HepG2 (cell line): Measurements from ENCODE around the gene PHB1. TPM values are rescaled to one million over a fixed set of nuclear protein-coding genes. Genes with fewer than 3 reads are reported as not detected.
A peak's percentile ranks its signal among the peaks of the same experiment; 100 is the strongest.

ENCODE experiments used
- CCDC6 ChIP-seq: sonication (generic); formaldehyde crosslinking; IDR thresholded peaks from 2 replicates; pipeline ENCODE4 v1.8.1; 2022; ENCODE audit warnings: mild to moderate bottlenecking, missing genetic modification reagents, moderate library complexity
- DMAP1 ChIP-seq: IDR thresholded peaks from 2 replicates; pipeline ENCODE4 v1.6.1; 2016
- ETV6 ChIP-seq: sonication (generic); formaldehyde crosslinking; conservative IDR thresholded peaks from 2 replicates; pipeline ENCODE4 v1.4.0; 2020; ENCODE audit warnings: missing genetic modification reagents
- KDM1A ChIP-seq: IDR thresholded peaks from 2 replicates; pipeline ENCODE4 v1.6.1; 2016; ENCODE audit warnings: missing compliant biosample characterization
- KLF15 ChIP-seq: sonication (generic); formaldehyde crosslinking; IDR thresholded peaks from 2 replicates; pipeline ENCODE4 v1.8.1; 2023; ENCODE audit warnings: borderline replicate concordance, mild to moderate bottlenecking, inconsistent platforms, missing genetic modification reagents, mixed read lengths
- NBN ChIP-seq: fragments of 450-650 bp; conservative IDR thresholded peaks from 2 replicates; pipeline ENCODE4 v1.6.1; 2017
- RFX5 ChIP-seq: IDR thresholded peaks from 2 replicates; pipeline ENCODE4 v1.6.1; 2011; ENCODE audit warnings: low read depth, low read length, improper control_type of control experiment
- SIX1 ChIP-seq: sonication (generic); formaldehyde crosslinking; IDR thresholded peaks from 2 replicates; pipeline ENCODE4 v1.4.0; 2020; ENCODE audit warnings: missing genetic modification reagents, borderline replicate concordance
- SP4 ChIP-seq: sonication (generic); formaldehyde crosslinking; IDR thresholded peaks from 2 replicates; pipeline ENCODE4 v1.8.1; 2023; ENCODE audit warnings: mild to moderate bottlenecking, missing genetic modification reagents
- TBX2 ChIP-seq: sonication (generic); formaldehyde crosslinking; IDR thresholded peaks from 2 replicates; pipeline ENCODE4 v1.5.0; 2020; ENCODE audit warnings: missing genetic modification reagents, mild to moderate bottlenecking, borderline replicate concordance
- ZNF10 ChIP-seq: sonication (generic); formaldehyde crosslinking; IDR thresholded peaks from 2 replicates; pipeline ENCODE4 v1.4.0; 2020; ENCODE audit warnings: mild to moderate bottlenecking, low read depth, missing genetic modification reagents, borderline replicate concordance
- ZNF207 ChIP-seq: fragments of 450-650 bp; IDR thresholded peaks from 2 replicates; pipeline ENCODE4 v1.6.1; 2016; ENCODE audit warnings: antibody characterized with exemption, borderline replicate concordance
- ZNF547 ChIP-seq: sonication (generic); formaldehyde crosslinking; IDR thresholded peaks from 2 replicates; pipeline ENCODE4 v1.5.1; 2020; ENCODE audit warnings: mild to moderate bottlenecking, missing genetic modification reagents
- ZNF747 ChIP-seq: sonication (generic); formaldehyde crosslinking; IDR thresholded peaks from 2 replicates; pipeline ENCODE4 v1.8.1; 2023; ENCODE audit warnings: missing genetic modification reagents, mild to moderate bottlenecking, borderline replicate concordance
- ZNF768 ChIP-seq: sonication (generic); formaldehyde crosslinking; IDR thresholded peaks from 2 replicates; pipeline ENCODE4 v1.4.0; 2020; ENCODE audit warnings: missing genetic modification reagents
- ZNF83 ChIP-seq: sonication (generic); formaldehyde crosslinking; IDR thresholded peaks from 2 replicates; pipeline ENCODE4 v1.4.0; 2020; ENCODE audit warnings: missing genetic modification reagents, mild to moderate bottlenecking, borderline replicate concordance
- polyA plus RNA-seq, 8 experiments: library from polyadenylated mRNA; depleted of rRNA in 3 of 8; stranded (reverse) in 7 of 8; unstranded in 1 of 8; fragments of >200 nt; fragmentation: Illumina TruSeq in 4 of 8; extraction: Trizol in 4 of 8; gene quantifications; 2 replicates each; pipeline versions ENCODE4 v1.2.1 to v1.2.3, GENCODE V29; 2011 to 2016; ENCODE audit warnings: low read depth in 4 of 8, missing spikeins in 1 of 8, mixed read lengths in 1 of 8; ENCODE audit not compliant: insufficient read depth in 1 of 8
- total RNA-seq, 5 experiments: library from RNA; depleted of rRNA; stranded (reverse); fragments of >200 nt; fragmentation: Illumina TruSeq; extraction: Trizol; gene quantifications; 2 replicates each; pipeline ENCODE4 v1.2.3, GENCODE V29; 2016; ENCODE audit warnings: low read depth in 1 of 5
- TF ChIP-seq, protein P1 (sequence below): sonication (generic); formaldehyde crosslinking; IDR thresholded peaks from 2 replicates; pipeline ENCODE4 v1.9.0; 2021; ENCODE audit warnings: missing genetic modification reagents, borderline replicate concordance
- TF ChIP-seq, protein P2 (sequence below): sonication (generic); formaldehyde crosslinking; IDR thresholded peaks from 2 replicates; pipeline ENCODE4 v1.4.0; 2020; ENCODE audit warnings: missing genetic modification reagents
- TF ChIP-seq, protein P3 (sequence below): sonication (generic); formaldehyde crosslinking; IDR thresholded peaks from 2 replicates; pipeline ENCODE4 v1.4.0; 2020; ENCODE audit warnings: mild to moderate bottlenecking, missing genetic modification reagents
- TF ChIP-seq, protein P4 (sequence below): sonication (generic); formaldehyde crosslinking; IDR thresholded peaks from 2 replicates; pipeline ENCODE4 v1.4.0; 2020; ENCODE audit warnings: missing genetic modification reagents

PHB1 gene
- total and polyA plus RNA-seq, 2 of the 13 experiments (the other 11 are each of a cell fraction or from before 2014, with no cell fraction given), result 515 to 688 TPM

DNA sequence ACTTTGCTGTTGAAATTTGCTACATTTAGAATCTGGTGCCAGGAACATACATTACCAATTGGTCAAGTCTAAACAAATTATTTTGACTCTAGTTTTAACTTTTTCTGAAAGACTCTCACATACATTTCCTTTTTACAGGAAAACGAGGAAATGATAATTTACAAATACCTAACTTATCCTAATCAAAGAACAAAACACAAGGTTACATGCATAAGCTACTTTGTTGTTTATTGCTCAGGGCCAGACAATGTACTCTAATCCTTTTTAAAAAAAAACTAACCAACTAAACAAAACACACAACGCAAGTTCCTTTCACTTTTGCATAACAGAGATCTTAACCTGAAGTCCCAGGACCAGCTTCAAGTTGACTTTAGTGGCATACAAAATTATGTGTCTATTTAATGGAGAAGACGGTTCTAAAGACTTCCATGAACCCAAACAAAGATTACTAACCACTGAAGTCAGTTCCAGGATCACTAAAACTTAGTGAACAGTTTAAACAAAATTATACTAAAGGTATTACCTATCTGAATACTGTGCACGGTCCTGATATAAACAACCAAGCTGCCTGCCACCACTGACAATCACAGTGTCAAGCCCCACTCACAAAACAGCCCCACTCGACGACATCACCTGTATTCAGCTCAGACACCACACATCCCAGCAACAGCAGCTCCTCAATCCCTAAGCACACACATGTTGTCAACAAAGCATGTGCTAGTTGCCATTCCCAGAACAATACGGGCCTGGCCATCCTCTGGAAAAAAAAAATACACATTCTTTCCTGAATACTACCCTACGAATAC, 54.5 kb downstream of the PHB1 start (continued):
- TF ChIP-seq, protein P1, sequence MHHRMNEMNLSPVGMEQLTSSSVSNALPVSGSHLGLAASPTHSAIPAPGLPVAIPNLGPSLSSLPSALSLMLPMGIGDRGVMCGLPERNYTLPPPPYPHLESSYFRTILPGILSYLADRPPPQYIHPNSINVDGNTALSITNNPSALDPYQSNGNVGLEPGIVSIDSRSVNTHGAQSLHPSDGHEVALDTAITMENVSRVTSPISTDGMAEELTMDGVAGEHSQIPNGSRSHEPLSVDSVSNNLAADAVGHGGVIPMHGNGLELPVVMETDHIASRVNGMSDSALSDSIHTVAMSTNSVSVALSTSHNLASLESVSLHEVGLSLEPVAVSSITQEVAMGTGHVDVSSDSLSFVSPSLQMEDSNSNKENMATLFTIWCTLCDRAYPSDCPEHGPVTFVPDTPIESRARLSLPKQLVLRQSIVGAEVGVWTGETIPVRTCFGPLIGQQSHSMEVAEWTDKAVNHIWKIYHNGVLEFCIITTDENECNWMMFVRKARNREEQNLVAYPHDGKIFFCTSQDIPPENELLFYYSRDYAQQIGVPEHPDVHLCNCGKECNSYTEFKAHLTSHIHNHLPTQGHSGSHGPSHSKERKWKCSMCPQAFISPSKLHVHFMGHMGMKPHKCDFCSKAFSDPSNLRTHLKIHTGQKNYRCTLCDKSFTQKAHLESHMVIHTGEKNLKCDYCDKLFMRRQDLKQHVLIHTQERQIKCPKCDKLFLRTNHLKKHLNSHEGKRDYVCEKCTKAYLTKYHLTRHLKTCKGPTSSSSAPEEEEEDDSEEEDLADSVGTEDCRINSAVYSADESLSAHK (CRISPR knock-in tag), result no peak
- no peak for TF ChIP-seq CCDC6
- TF ChIP-seq KLF15 (CRISPR knock-in tag), result no peak
- 0 out of 2 replicates have a peak, but pooled peaks have one; percentile 9 for TF ChIP-seq DMAP1 (CRISPR knock-in tag)
- TF ChIP-seq TBX2 (CRISPR knock-in tag), result no peak
- no peak for TF ChIP-seq SP4
- no peak for TF ChIP-seq KDM1A (CRISPR knock-in tag)
- TF ChIP-seq, protein P2, sequence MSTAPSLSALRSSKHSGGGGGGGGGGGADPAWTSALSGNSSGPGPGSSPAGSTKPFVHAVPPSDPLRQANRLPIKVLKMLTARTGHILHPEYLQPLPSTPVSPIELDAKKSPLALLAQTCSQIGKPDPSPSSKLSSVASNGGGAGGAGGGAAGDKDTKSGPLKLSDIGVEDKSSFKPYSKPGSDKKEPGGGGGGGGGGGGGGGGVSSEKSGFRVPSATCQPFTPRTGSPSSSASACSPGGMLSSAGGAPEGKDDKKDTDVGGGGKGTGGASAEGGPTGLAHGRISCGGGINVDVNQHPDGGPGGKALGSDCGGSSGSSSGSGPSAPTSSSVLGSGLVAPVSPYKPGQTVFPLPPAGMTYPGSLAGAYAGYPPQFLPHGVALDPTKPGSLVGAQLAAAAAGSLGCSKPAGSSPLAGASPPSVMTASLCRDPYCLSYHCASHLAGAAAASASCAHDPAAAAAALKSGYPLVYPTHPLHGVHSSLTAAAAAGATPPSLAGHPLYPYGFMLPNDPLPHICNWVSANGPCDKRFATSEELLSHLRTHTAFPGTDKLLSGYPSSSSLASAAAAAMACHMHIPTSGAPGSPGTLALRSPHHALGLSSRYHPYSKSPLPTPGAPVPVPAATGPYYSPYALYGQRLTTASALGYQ (CRISPR knock-in tag), result 0 out of 2 replicates have a peak, but pooled peaks have one; percentile 18
- no peak for TF ChIP-seq ZNF207
- TF ChIP-seq SIX1 (CRISPR knock-in tag), result no peak
- TF ChIP-seq RFX5, result no peak
- TF ChIP-seq ZNF768 (CRISPR knock-in tag), result no peak
- TF ChIP-seq, protein P3, sequence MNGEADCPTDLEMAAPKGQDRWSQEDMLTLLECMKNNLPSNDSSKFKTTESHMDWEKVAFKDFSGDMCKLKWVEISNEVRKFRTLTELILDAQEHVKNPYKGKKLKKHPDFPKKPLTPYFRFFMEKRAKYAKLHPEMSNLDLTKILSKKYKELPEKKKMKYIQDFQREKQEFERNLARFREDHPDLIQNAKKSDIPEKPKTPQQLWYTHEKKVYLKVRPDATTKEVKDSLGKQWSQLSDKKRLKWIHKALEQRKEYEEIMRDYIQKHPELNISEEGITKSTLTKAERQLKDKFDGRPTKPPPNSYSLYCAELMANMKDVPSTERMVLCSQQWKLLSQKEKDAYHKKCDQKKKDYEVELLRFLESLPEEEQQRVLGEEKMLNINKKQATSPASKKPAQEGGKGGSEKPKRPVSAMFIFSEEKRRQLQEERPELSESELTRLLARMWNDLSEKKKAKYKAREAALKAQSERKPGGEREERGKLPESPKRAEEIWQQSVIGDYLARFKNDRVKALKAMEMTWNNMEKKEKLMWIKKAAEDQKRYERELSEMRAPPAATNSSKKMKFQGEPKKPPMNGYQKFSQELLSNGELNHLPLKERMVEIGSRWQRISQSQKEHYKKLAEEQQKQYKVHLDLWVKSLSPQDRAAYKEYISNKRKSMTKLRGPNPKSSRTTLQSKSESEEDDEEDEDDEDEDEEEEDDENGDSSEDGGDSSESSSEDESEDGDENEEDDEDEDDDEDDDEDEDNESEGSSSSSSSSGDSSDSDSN (CRISPR knock-in tag), result no peak
- TF ChIP-seq ETV6 (CRISPR knock-in tag), result no peak
- no peak for TF ChIP-seq ZNF747 (CRISPR knock-in tag)
- no peak for TF ChIP-seq ZNF10 (CRISPR knock-in tag)
- TF ChIP-seq NBN, result 0 out of 2 replicates have a peak, but pooled peaks have one; percentile 46
- TF ChIP-seq ZNF547 (CRISPR knock-in tag), result no peak
- TF ChIP-seq, protein P4, sequence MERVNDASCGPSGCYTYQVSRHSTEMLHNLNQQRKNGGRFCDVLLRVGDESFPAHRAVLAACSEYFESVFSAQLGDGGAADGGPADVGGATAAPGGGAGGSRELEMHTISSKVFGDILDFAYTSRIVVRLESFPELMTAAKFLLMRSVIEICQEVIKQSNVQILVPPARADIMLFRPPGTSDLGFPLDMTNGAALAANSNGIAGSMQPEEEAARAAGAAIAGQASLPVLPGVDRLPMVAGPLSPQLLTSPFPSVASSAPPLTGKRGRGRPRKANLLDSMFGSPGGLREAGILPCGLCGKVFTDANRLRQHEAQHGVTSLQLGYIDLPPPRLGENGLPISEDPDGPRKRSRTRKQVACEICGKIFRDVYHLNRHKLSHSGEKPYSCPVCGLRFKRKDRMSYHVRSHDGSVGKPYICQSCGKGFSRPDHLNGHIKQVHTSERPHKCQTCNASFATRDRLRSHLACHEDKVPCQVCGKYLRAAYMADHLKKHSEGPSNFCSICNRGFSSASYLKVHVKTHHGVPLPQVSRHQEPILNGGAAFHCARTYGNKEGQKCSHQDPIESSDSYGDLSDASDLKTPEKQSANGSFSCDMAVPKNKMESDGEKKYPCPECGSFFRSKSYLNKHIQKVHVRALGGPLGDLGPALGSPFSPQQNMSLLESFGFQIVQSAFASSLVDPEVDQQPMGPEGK (CRISPR knock-in tag), result no peak
- no peak for TF ChIP-seq ZNF83
